GM19099 (cell line): ENCODE measurements around the gene SLC30A2.

Source experiments
- POLR2A ChIP-seq: IDR thresholded peaks from 3 replicates; pipeline ENCODE4 v1.6.1; 2011; ENCODE audit warnings: low read depth; ENCODE audit not compliant: insufficient read length; ENCODE audit errors: extremely low read depth

SLC30A2 gene

DNA sequence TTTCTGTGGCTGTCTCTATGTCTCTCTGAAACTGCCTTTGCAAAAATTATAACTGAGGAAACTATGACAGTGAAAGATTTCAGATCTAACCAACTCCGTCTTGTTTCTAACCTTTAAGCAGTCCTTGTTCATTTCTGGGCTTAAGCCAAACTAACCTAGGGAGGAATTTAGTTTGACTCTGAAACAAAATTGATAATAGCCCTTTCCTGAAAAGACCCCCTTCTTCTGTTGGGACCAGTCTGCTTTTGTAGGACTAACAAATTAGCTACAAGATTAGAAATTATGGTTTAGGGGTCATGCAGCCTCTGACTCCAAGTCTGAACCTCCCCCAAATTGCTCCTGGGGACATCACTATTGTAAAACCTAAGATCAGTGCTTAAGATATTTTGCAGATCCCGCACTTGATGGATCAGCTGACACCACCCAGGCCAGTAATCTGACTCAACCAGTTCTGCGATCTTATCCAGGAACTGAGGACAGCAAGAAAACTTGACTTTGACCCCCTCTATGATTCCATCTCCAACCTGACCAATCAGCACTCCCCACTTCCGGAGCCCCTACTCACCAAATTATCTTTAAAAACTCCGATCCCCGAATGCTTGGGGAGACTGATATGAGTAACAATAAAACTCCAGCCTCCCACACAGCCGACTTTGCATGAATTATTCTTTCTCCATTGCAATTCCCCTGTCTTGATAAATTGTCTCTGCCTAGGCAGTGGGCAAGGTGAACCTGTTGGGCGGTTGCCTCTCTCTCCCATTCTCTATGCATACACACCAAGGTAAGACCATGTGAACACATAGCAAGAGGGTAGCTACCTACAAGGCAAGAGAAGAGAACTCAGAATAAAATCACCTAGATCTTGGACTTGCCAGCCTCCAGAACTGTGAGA lies 32.6 kb upstream of the SLC30A2 start:
- TF ChIP-seq POLR2A, result no peak

- no peak for TF ChIP-seq POLR2A
Measured at GRCh38 chr1:26077524-26077923, 31.6 kb upstream of the SLC30A2 start.

- TF ChIP-seq POLR2A, result no peak
Measured at GRCh38 chr1:26075421-26076144, 29.7 kb upstream of the SLC30A2 start.

GRCh38 chr1:26072305-26072704 lies 26.4 kb upstream of the SLC30A2 start:
- no peak for TF ChIP-seq POLR2A

DNA sequence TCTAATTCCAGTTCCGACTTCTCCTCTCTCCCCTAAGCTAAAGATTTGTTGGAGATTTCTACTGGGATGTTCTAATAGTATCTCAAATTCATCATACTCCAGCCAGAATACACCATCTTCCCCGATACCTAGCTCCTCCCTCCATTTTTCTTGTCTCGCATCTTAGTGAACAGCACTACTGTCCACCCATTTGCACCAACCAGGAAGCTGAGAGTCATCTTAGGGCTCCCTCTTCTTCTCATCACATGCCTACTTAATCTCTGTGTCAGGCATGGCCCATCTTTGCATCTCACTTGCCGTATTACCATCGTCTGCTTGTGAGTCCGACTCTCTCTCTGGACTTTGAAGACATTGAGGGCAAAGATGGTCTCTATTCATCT lies 25.0 kb upstream of the SLC30A2 start:
- no peak for TF ChIP-seq POLR2A

GRCh38 chr1:26070296-26070962 lies 24.5 kb upstream of the SLC30A2 start:
- TF ChIP-seq POLR2A, result no peak

DNA sequence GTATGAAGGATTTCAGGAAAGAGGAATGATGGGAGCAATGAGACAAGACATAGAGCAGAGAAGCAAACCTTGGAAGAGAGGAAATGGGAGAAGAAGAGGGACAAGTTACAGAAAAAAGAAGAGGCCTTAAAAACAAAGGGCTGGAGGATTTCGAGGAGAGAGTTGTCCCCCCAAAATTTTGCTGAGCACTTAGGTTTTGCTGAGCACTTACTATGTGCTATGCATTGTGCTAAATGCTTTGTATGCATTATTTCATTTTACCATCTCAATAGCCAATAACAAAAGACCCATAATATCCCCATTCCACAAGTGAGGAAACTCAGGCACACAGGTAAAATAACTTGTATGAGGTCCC lies 24.0 kb upstream of the SLC30A2 start:
- TF ChIP-seq POLR2A, result no peak

DNA sequence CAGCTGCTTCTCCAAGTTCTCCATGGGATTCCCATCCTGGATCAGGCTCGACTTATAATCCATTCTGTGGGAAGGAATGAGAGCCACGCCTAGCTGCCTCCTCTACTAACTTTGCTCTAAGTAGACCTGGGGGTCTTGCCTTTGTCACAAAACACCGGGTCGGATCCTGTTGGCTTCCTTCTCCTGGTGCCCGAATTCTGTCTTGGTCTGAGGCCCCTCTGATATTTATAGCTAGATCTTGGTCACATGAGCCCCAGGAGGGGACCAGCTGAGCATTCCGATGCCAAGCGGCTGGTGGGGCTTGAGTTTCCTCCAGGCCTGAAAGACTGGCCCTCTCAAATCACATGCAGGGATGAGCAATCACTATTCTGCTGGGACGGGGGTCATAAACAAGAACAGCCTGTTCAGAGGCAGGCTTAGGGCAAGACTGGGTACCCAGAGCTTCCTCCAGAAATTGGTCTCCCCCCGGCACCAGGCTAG lies 21.6 kb upstream of the SLC30A2 start, which contains the start of gene TRIM63:
Gene TRIM63 (minus strand): TSS at position 199 of the 480 bp plus-strand sequence. CDS start 136 bp downstream, at position 63.
- TF ChIP-seq POLR2A, result no peak

DNA sequence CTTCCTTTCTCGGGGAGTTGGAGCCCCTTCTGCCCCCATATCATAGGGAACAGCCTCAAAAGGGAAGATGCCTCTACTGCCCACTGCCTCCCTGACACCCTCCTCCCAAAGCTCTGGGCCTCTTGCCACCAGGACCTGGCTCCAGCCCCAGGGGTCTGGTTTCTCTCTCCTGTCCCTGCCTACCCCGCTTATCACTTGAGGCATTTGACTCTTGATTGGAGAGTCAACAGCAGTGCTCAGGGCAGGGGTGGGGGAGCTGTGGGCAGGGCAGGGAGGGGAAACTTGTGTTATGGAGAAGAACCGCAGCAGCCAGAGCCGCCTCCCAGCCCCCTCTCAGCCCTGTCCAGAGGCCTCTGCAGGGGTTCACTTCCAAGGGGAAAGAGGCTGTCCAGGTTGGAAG lies 20.9 kb upstream of the SLC30A2 start:
- no peak for TF ChIP-seq POLR2A

DNA sequence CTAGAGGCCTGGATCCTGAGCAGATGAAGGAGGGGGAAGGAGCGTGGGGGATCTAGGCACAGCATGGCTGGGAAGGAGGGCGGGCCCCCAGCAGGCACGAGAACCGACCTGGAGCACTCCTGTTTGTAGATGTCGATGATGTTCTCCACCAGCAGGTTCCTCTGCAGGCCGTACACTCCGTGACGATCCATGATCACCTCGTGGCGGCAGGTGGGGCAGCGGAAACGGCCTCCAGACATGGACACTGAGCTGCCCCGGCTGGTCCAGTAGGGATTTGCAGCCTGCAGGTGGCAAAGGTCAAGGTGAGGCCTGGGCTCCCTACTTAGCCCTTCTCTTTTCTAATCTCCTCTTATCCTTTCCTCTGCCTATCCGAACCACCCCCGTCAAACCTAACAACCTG lies 20.2 kb upstream of the SLC30A2 start:
- TF ChIP-seq POLR2A, result no peak

GRCh38 chr1:26064553-26064952 lies 18.6 kb upstream of the SLC30A2 start:
- TF ChIP-seq POLR2A, result no peak

DNA sequence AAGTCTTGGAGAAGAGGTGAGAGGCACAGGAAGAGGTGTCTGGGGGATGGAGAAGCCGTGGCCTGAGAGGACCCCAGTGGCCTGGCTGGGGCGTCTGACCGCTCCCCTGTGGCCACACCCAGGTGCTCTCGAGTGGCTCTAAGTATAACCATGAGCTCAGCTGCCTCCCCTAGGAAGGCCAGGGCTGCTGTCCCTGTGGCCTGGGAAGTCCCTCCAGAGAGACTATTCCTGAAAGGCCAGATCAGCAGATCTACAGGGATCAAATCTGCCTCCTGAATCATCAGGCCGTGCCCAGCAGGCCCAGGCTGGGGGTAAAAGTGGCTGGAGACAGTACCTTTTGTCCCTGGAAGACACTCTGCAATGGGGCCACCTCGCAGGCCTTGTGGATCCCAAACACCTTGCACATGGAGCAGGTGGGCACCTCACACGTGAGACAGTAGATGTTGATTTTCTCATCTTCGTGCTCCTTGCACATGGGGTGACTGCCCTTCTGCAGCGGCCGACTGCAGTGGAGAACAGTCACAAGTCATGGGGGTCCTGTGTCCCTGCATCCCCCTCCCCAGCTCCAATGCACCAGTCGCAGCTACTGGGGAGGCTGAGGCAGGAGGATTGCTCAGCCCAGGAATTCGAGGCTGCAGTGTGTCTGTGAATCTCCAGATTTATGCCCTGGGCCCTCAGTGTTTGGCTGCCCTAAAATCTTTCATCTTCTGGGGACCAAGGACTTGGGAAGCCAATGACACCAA lies 15.1 kb upstream of the SLC30A2 start:
- no peak for TF ChIP-seq POLR2A

GRCh38 chr1:26059906-26060305 lies 14.0 kb upstream of the SLC30A2 start:
- no peak for TF ChIP-seq POLR2A

DNA sequence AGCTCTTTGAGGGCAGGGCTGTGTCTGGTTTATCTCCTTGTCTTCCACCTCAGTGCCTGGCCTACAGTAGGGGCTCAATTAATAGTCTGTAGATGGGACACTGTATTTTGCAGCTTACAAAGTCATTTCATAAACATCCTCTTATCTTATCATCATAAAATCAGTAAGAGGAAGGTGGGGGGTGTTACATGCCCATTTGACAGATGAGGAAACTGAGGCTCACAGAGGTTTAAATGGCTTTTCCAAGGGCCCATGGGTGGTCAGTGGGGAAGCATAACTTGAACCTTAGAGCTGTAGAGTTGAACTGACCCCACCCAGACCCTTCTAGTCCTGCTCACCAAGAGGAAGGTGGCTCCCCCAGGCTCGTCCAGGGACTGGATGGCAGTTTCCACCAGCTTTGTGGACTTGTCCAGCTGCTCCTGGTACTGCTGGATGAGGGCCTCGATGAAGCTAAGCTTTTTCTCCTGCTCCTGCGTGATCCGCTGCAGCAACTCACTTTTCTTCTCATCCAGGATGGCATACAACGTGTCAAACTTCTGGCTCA lies 12.2 kb upstream of the SLC30A2 start:
- no peak for TF ChIP-seq POLR2A
